Activated naive CD4-positive, alpha-beta T cell treated with anti-CD3 and anti-CD28 coated beads, Interleukin-2, amount 50 U/mL, for 24 hours (primary cell): Measurements from ENCODE around the gene AEBP1.

Experiments
- H3K27ac Mint-ChIP-seq: one replicate; pipeline ENCODE4 v1.8.0; 2021; ENCODE audit warnings: mild to moderate bottlenecking, mixed read lengths
- H3K27me3 Mint-ChIP-seq: one replicate; pipeline ENCODE4 v1.8.0; 2021; ENCODE audit warnings: mixed read lengths
- H3K36me3 Mint-ChIP-seq: one replicate; pipeline ENCODE4 v1.8.0; 2021; ENCODE audit warnings: mixed read lengths
- H3K4me1 Mint-ChIP-seq: one replicate; pipeline ENCODE4 v1.8.0; 2021; ENCODE audit warnings: mixed read lengths
- H3K4me3 Mint-ChIP-seq: one replicate; pipeline ENCODE4 v1.8.0; 2021; ENCODE audit warnings: mild to moderate bottlenecking, mixed read lengths
- H3K9me3 Mint-ChIP-seq: one replicate; pipeline ENCODE4 v1.8.0; 2021; ENCODE audit warnings: mixed read lengths

AEBP1 gene

GRCh38 chr7:44128721-44129582 is 24.8 kb downstream of the AEBP1 start:
- Mint-ChIP-seq H3K27me3 (no peaks in the 10 kb centered on the region), H3K27ac (no peak overlapping the region), H3K9me3 (no peaks in the 10 kb centered on the region), H3K4me3 (no peak overlapping the region), H3K36me3 (no peaks in the 10 kb centered on the region), H3K4me1 (peaks cover 4% of the 10 kb centered on the region)

DNA sequence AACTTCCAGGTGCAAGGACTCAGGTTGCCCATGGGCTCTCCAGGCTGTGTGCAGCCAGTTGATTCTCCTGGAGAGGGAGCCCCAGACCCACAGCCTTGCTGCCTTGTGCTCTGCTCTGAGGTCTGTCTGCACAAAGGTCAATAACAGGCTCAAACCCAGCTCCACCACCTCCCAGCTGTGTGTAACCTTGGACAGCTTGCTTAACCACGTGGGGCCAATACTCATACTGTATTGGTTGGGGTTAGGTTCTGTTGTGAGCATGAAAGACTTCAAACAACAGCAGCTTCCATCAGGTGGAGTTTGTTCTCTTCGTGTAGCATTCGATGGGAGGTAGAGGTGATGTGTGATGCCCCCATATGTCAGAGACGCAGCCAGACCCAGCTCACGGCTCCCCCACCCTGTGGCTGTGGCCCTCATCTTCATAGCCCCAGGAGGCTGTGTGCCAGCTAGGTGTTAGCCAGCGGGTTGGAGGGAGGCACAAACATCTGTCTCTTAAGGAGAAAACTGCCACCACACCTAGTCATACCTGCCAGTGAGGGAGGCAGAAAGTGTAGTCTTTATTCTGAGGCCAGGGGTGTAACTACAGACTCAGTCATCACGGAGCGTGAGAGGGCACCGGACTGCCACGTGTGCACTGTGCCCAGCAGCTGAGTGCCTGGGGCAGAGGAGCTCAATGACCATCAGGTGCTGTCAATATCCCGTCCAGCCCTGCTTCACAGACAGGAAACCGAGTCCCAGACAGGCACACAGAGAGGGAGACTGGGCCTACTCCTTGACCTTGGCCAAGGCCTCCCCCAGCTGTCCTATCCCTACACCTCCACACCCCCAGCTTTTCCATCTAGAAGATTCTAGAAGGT is 27.3 kb downstream of the AEBP1 start:
- Mint-ChIP-seq H3K9me3 (no peaks in the 10 kb centered on the region), H3K27me3 (no peaks in the 10 kb centered on the region), H3K4me3 (no peak overlapping the region), H3K27ac (no peak overlapping the region), H3K4me1 (no peaks in the 10 kb centered on the region), H3K36me3 (no peaks in the 10 kb centered on the region)

DNA sequence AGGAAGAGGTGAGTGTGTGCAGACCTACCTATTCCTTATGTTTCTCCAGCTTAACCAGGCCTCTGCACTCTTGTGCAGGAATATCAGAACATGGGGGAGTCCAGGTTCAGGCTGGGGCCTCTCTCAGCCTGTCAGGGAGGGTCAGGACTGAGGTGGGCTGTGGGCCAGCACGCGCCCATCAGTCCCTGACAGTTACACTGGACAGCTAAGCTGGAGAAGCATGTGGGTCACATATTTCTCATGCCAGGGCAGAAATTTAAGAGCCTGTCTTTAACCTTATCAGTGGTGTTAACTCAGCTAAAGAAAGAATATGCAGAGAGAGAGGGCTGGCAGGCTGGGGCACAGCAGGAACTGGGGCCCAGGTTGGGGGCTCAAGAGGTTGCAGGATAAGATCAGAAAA is 27.9 kb downstream of the AEBP1 start:
- Mint-ChIP-seq H3K4me1 (no peaks in the 10 kb centered on the region), H3K9me3 (no peaks in the 10 kb centered on the region), H3K27ac (no peak overlapping the region), H3K27me3 (no peaks in the 10 kb centered on the region), H3K4me3 (no peak overlapping the region), H3K36me3 (no peaks in the 10 kb centered on the region)

- H3K9me3 Mint-ChIP-seq, result no peaks in the 10 kb centered on the region
- no peaks in the 10 kb centered on the region for H3K27me3 Mint-ChIP-seq
- no peaks in the 10 kb centered on the region for H3K4me1 Mint-ChIP-seq
- H3K27ac Mint-ChIP-seq, result no peak overlapping the region
- no peak overlapping the region for H3K4me3 Mint-ChIP-seq
- H3K36me3 Mint-ChIP-seq, result no peaks in the 10 kb centered on the region
These were observed 29.1 kb downstream of the AEBP1 start for GRCh38 chr7:44133295-44133694.

GRCh38 chr7:44134943-44135628 is 30.9 kb downstream of the AEBP1 start:
- H3K9me3 Mint-ChIP-seq, result no peaks in the 10 kb centered on the region
- H3K36me3 Mint-ChIP-seq, result no peaks in the 10 kb centered on the region
- no peaks in the 10 kb centered on the region for H3K27me3 Mint-ChIP-seq
- no peaks in the 10 kb centered on the region for H3K4me1 Mint-ChIP-seq
- H3K27ac Mint-ChIP-seq, result no peak overlapping the region
- H3K4me3 Mint-ChIP-seq, result no peak overlapping the region

DNA sequence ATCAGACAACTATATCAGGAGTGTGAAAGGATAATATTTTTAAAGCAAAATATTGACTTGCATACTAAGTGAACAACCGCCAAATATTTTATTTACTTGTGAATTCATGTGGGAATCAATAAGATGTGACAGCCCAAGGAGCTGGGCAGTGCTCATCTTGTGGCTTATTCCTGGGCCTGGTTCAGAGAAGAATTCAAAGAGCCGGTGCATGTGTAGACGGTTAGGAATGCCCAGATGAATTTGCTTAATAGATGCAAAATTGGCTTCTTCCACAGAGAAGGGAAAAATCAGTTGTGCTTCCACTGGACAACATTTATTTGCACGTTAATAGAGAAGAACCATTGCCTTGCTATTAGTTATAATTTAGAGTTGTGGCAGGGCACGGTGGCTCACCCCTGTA is 32.6 kb downstream of the AEBP1 start:
- Mint-ChIP-seq H3K27me3 (no peaks in the 10 kb centered on the region), H3K27ac (no peak overlapping the region), H3K4me3 (no peak overlapping the region), H3K4me1 (no peaks in the 10 kb centered on the region), H3K9me3 (no peaks in the 10 kb centered on the region), H3K36me3 (no peaks in the 10 kb centered on the region)

- no peak overlapping the region for H3K4me3 Mint-ChIP-seq
- no peaks in the 10 kb centered on the region for H3K27me3 Mint-ChIP-seq
- H3K4me1 Mint-ChIP-seq, result no peaks in the 10 kb centered on the region
- H3K9me3 Mint-ChIP-seq, result no peaks in the 10 kb centered on the region
- no peaks in the 10 kb centered on the region for H3K36me3 Mint-ChIP-seq
- no peak overlapping the region for H3K27ac Mint-ChIP-seq
These were observed 34.6 kb downstream of the AEBP1 start for GRCh38 chr7:44138698-44139097.

DNA sequence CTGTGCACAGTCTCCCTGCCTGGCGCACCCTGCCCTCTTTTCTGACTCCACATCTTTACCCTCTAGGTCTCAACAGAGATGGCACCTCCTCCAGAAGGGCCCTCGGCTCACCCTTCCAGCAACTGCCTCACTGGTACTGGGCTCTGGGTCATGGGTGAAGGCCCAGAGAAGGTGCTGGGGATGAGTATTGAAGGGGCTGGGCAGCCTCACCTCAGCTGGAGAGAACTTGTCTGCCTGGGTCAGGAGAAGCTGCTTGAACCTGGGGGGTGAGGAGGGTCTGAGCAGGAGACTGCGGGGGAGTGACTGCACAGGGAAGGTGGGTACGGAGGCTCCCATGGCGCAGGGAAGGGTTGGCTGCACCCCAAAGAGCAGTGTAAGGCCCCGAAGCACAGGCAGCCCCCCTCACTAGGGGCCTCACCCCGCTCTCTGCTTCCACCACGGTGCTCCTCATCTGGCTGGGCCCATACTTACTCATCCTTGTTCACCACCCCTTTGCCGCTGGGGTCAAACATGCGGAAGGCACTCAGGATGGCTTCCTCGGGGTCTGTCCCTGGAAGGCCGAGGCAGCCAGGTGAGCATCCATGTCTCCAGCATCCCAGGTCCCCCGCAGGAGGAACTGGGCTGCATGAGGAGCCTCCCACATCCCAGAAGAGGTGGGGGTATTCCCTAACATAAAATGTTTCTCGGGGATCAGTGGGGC is 35.3 kb downstream of the AEBP1 start:
- H3K4me1 Mint-ChIP-seq, result no peaks in the 10 kb centered on the region
- no peaks in the 10 kb centered on the region for H3K9me3 Mint-ChIP-seq
- H3K4me3 Mint-ChIP-seq, result no peak overlapping the region
- peak overlapping the region; percentile 59 for H3K27ac Mint-ChIP-seq
- H3K27me3 Mint-ChIP-seq, result no peaks in the 10 kb centered on the region
- H3K36me3 Mint-ChIP-seq, result no peaks in the 10 kb centered on the region

DNA sequence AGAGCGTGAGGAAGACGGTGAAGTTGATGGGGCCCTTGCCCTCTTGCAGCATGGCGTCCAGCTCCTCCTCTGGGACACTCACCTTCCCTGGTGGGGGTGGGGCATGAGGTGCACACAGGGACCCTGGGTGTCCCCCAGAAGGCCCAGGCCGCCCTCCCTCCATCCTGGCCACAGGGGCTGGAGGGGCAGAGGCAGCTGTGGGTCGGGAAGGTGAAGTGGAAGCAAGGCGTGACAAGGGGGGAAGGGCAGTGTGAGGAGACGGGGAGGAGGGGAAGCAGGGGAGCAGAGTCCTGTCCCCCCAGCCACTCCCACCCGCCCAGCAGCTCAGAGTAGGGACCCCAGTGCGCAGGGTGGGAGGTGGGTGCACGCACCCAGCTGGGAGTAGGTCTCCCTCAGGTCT is 36.2 kb downstream of the AEBP1 start:
- Mint-ChIP-seq H3K9me3 (no peaks in the 10 kb centered on the region), H3K4me3 (no peak overlapping the region), H3K4me1 (peaks cover 4% of the 10 kb centered on the region), H3K27ac (no peak overlapping the region), H3K27me3 (no peaks in the 10 kb centered on the region), H3K36me3 (no peaks in the 10 kb centered on the region)

DNA sequence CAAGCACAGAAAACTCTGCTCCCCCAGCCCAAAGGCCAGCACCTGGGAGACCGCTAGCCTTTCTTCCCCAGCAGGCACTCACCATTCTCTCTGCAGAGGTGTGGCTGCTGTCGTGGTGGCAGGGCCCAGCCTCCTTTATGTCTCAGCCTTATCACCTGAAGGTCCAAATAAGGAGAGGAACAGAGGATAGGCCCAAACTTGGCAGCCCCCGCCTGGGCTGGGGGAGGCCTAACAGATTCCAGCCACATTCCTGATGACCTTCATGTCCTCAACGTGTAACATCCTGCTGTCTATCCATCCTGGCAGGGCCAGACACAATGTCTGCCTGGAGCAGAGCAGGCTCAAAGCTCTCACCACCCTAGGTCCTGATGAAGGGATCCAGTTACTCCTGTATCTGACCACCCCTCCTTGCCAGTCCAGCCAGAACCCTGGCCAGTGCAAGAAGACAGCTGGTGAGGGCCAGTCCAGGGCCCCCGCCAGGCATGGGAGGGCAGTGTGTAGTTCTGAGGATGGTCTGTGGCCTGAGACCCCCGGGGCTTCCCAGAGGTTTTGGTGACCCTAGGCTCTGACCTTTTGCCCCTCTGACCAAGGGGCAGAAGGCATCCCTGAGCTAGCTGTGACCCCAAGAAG is 37.2 kb downstream of the AEBP1 start, which contains the start of gene MYL7:
Gene MYL7, minus strand, starts transcription at position 112 of the 630 bp plus-strand sequence. Its CDS starts 27 bp downstream, at position 85.
- no peak within 1 kb of the TSS for H3K27ac Mint-ChIP-seq
- no peak within 1 kb of the TSS for H3K4me3 Mint-ChIP-seq
- H3K36me3 Mint-ChIP-seq, result no peaks in the 10 kb centered on the region
- no peaks in the 10 kb centered on the region for H3K27me3 Mint-ChIP-seq
- H3K9me3 Mint-ChIP-seq, result no peaks in the 10 kb centered on the region
- peaks cover 7% of the 10 kb centered on the region for H3K4me1 Mint-ChIP-seq

DNA sequence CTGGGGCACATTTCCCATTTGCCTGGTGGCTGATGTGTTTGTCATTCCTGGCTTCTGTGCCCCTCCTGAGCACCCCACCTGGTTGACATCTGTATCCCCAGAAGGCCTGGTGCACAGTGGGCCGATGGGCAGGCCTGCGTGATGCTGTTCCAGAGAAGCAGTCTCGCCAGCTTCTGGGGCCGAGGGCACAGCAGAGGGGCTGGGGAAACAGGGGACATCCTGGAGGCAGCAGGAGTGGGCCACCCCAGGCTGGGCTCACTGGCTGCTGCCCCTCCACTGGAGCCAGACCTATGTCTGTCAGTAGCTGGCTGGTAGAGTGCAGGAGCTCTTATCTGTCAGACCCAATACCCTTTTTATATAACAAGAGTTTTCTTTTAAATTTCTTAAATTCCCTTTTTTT is 37.9 kb downstream of the AEBP1 start:
- no peaks in the 10 kb centered on the region for H3K36me3 Mint-ChIP-seq
- H3K4me3 Mint-ChIP-seq, result no peak overlapping the region
- H3K4me1 Mint-ChIP-seq, result peaks cover 7% of the 10 kb centered on the region
- H3K27me3 Mint-ChIP-seq, result no peaks in the 10 kb centered on the region
- H3K27ac Mint-ChIP-seq, result no peak overlapping the region
- H3K9me3 Mint-ChIP-seq, result no peaks in the 10 kb centered on the region

DNA sequence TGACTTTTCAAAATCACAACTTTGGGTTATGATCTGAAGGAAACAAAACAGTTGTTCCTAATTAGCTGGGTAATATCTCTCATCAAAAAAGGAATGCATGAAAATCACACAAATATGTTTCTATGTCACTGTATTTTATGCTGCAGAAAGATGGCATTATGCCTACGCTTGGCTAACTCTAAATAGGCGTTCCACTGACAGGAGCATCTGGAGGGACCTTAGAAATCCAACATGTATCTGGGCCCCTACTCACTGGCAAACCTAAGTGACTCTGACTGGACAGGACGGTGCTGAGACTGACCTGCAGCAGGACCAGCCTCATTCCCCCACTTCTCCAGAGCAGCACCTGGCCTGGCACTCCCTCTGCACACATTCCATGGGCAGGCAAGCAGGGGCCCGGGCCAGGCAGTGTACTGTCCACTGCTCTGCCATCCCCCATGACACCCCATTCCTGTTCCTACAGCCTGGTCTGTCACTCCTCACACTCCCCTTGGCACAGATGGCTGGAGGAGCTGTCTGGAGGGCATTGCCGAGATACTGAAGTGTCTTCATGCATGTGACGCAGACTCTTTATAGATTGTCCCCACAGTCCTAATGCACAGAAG is 39.6 kb downstream of the AEBP1 start:
- Mint-ChIP-seq H3K4me3 (no peak overlapping the region), H3K9me3 (no peaks in the 10 kb centered on the region), H3K36me3 (no peaks in the 10 kb centered on the region), H3K27me3 (no peaks in the 10 kb centered on the region), H3K27ac (no peak overlapping the region), H3K4me1 (peaks cover 7% of the 10 kb centered on the region)

- Mint-ChIP-seq H3K27me3 (no peaks in the 10 kb centered on the region), H3K27ac (no peak overlapping the region), H3K4me3 (no peak overlapping the region), H3K4me1 (peaks cover 7% of the 10 kb centered on the region), H3K36me3 (no peaks in the 10 kb centered on the region), H3K9me3 (no peaks in the 10 kb centered on the region)
These were observed 40.4 kb downstream of the AEBP1 start for GRCh38 chr7:44144426-44144967.

- H3K9me3 Mint-ChIP-seq, result no peaks in the 10 kb centered on the region
- no peak overlapping the region for H3K27ac Mint-ChIP-seq
- no peaks in the 10 kb centered on the region for H3K36me3 Mint-ChIP-seq
- H3K4me1 Mint-ChIP-seq, result peaks cover 7% of the 10 kb centered on the region
- H3K27me3 Mint-ChIP-seq, result no peaks in the 10 kb centered on the region
- H3K4me3 Mint-ChIP-seq, result peak overlapping the region; percentile 78
These were observed 40.9 kb downstream of the AEBP1 start for GRCh38 chr7:44144968-44145478.
